Measurements from ENCODE around the gene ANKFN1.

The ANKFN1 gene

DNA sequence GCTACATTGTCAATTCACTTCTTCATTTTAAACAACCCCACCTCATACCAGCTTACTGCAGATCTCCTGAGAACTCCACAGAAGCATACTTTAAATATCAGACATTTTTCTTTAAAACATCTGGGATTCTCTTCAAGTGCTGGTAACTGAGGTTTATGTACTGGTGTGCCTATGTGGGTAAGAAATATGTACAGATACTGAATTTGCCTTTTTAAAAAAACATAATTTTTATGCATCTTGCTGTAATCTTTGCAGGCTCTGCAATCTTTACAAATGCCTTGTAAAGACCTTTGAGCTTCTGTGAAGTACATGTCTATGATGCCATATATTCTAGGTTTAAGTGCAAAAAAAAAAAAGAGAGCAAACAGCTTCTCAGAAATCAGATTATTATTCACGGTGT is 312.6 kb downstream of the ANKFN1 start:
- H3K27ac ChIP-seq: no peak overlapping the region
- no peaks in the 10 kb centered on the region for H3K27me3 ChIP-seq
- no peaks in the 10 kb centered on the region for H3K9me3 ChIP-seq
- no peaks in the 10 kb centered on the region for H3K4me1 ChIP-seq (ENCODE audit: control insufficient read depth in 1 of 2, insufficient read depth in 1 of 2, low read depth in 1 of 2, low read length in 1 of 2)
- H3K36me3 ChIP-seq: no peaks in the 10 kb centered on the region
- no peak for TF ChIP-seq CTCF (IDR thresholded peaks at IDR 0.05)
- H3K4me3 ChIP-seq (ENCODE audit: low read depth in 1 of 2, low read length in 1 of 2): no peak overlapping the region

- no peak for TF ChIP-seq CTCF (IDR thresholded peaks at IDR 0.05)
- H3K4me3 ChIP-seq (ENCODE audit: low read depth in 1 of 2, low read length in 1 of 2): no peak overlapping the region
- H3K27ac ChIP-seq: no peak overlapping the region
- no peaks in the 10 kb centered on the region for H3K9me3 ChIP-seq
- H3K27me3 ChIP-seq: no peaks in the 10 kb centered on the region
- no peaks in the 10 kb centered on the region for H3K36me3 ChIP-seq
- H3K4me1 ChIP-seq (ENCODE audit: control insufficient read depth in 1 of 2, insufficient read depth in 1 of 2, low read depth in 1 of 2, low read length in 1 of 2): no peaks in the 10 kb centered on the region
These were observed 315.6 kb downstream of the ANKFN1 start for GRCh38 chr17:56468840-56469239.

DNA sequence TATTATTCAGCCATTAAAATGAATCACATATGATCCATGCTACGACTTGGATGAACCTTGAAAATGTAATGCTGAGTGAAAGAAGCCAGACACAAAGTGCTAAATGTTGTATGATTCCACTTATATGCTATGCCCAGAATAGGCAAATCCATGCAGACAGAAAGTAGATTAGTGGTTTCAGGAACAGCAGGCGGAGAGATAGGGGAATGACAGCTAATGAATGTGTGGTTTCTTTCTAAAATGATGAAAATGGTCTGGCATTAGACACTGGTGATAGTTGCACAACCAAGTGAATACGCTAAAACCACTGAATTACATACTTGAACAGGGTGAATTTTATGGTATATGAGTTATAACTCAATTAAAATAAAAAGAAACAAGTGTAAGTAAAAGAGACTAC is 318.4 kb downstream of the ANKFN1 start:
- Histone ChIP-seq H3K27me3 (no peaks in the 10 kb centered on the region), H3K36me3 (no peaks in the 10 kb centered on the region), H3K9me3 (no peaks in the 10 kb centered on the region), H3K4me3 (ENCODE audit: low read depth in 1 of 2, low read length in 1 of 2) (no peak overlapping the region), H3K27ac (no peak overlapping the region), H3K4me1 (ENCODE audit: control insufficient read depth in 1 of 2, insufficient read depth in 1 of 2, low read depth in 1 of 2, low read length in 1 of 2) (no peaks in the 10 kb centered on the region)
- no peak for TF ChIP-seq CTCF (IDR thresholded peaks at IDR 0.05)

GRCh38 chr17:56475116-56475515 is 321.8 kb downstream of the ANKFN1 start:
- no peak overlapping the region for H3K27ac ChIP-seq
- H3K9me3 ChIP-seq: no peaks in the 10 kb centered on the region
- no peaks in the 10 kb centered on the region for H3K4me1 ChIP-seq (ENCODE audit: control insufficient read depth in 1 of 2, insufficient read depth in 1 of 2, low read depth in 1 of 2, low read length in 1 of 2)
- TF ChIP-seq CTCF (IDR thresholded peaks at IDR 0.05): no peak
- H3K27me3 ChIP-seq: no peaks in the 10 kb centered on the region
- no peaks in the 10 kb centered on the region for H3K36me3 ChIP-seq
- H3K4me3 ChIP-seq (ENCODE audit: low read depth in 1 of 2, low read length in 1 of 2): no peak overlapping the region

- Histone ChIP-seq H3K27me3 (no peaks in the 10 kb centered on the region), H3K9me3 (no peaks in the 10 kb centered on the region), H3K4me3 (ENCODE audit: low read depth in 1 of 2, low read length in 1 of 2) (no peak overlapping the region), H3K36me3 (no peaks in the 10 kb centered on the region), H3K27ac (no peak overlapping the region), H3K4me1 (ENCODE audit: control insufficient read depth in 1 of 2, insufficient read depth in 1 of 2, low read depth in 1 of 2, low read length in 1 of 2) (no peaks in the 10 kb centered on the region)
- no peak for TF ChIP-seq CTCF (IDR thresholded peaks at IDR 0.05)
These were observed 325.7 kb downstream of the ANKFN1 start for GRCh38 chr17:56478836-56479447.

DNA sequence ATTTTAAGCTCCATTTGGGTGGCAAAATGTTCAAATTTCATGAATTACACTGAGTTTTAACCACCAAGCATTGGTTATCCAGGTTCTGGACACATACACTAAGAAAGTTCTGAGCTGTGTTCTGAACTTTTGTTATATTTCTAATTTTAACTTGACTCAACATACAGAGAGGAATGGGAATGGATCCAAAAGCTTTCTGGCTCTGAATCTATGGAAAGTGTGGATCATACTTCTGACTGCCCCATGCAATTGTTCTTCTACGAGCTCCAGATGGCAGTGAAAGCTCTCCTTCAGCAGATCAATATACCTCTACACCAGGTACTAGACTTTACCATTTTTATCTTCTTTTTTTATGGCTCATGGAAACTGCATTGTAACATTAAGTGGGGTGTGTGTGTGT is 327.2 kb downstream of the ANKFN1 start:
- TF ChIP-seq CTCF (IDR thresholded peaks at IDR 0.05): no peak
- no peaks in the 10 kb centered on the region for H3K4me1 ChIP-seq (ENCODE audit: control insufficient read depth in 1 of 2, insufficient read depth in 1 of 2, low read depth in 1 of 2, low read length in 1 of 2)
- no peaks in the 10 kb centered on the region for H3K36me3 ChIP-seq
- H3K27me3 ChIP-seq: no peaks in the 10 kb centered on the region
- H3K4me3 ChIP-seq (ENCODE audit: low read depth in 1 of 2, low read length in 1 of 2): no peak overlapping the region
- no peak overlapping the region for H3K27ac ChIP-seq
- no peaks in the 10 kb centered on the region for H3K9me3 ChIP-seq
